ENCODE data around the gene CCT5.

The CCT5 gene

GRCh38 chr5:10288592-10289219 lies 38.6 kb downstream of the CCT5 start:
- TF ChIP-seq SIN3A (IDR thresholded peaks at IDR 0.05; ENCODE audit: borderline replicate concordance, insufficient read depth, low read length) (no peak), FOXP2 (optimal IDR thresholded peaks at IDR 0.05; ENCODE audit: borderline replicate concordance, extremely low read depth, extremely low read length, insufficient read depth) (no peak), TAF1 (IDR thresholded peaks at IDR 0.05; ENCODE audit: borderline replicate concordance, insufficient read depth, low read length) (no peak), POLR2AphosphoS5 (IDR thresholded peaks at IDR 0.05; ENCODE audit: low read depth, low read length) (no peak)
- TF ChIP-seq, protein P1, sequence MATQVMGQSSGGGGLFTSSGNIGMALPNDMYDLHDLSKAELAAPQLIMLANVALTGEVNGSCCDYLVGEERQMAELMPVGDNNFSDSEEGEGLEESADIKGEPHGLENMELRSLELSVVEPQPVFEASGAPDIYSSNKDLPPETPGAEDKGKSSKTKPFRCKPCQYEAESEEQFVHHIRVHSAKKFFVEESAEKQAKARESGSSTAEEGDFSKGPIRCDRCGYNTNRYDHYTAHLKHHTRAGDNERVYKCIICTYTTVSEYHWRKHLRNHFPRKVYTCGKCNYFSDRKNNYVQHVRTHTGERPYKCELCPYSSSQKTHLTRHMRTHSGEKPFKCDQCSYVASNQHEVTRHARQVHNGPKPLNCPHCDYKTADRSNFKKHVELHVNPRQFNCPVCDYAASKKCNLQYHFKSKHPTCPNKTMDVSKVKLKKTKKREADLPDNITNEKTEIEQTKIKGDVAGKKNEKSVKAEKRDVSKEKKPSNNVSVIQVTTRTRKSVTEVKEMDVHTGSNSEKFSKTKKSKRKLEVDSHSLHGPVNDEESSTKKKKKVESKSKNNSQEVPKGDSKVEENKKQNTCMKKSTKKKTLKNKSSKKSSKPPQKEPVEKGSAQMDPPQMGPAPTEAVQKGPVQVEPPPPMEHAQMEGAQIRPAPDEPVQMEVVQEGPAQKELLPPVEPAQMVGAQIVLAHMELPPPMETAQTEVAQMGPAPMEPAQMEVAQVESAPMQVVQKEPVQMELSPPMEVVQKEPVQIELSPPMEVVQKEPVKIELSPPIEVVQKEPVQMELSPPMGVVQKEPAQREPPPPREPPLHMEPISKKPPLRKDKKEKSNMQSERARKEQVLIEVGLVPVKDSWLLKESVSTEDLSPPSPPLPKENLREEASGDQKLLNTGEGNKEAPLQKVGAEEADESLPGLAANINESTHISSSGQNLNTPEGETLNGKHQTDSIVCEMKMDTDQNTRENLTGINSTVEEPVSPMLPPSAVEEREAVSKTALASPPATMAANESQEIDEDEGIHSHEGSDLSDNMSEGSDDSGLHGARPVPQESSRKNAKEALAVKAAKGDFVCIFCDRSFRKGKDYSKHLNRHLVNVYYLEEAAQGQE (IDR thresholded peaks at IDR 0.05; ENCODE audit: insufficient read depth in 1 of 2, low read depth in 2 of 2, low read length in 2 of 2), result no peak

GRCh38 chr5:10289353-10289752 lies 39.3 kb downstream of the CCT5 start:
- TF ChIP-seq SIN3A (IDR thresholded peaks at IDR 0.05; ENCODE audit: borderline replicate concordance, insufficient read depth, low read length), result no peak
- TF ChIP-seq, protein P1 (IDR thresholded peaks at IDR 0.05; ENCODE audit: insufficient read depth in 1 of 2, low read depth in 2 of 2, low read length in 2 of 2), result no peak
- no peak for TF ChIP-seq FOXP2 (optimal IDR thresholded peaks at IDR 0.05; ENCODE audit: borderline replicate concordance, extremely low read depth, extremely low read length, insufficient read depth)
- TF ChIP-seq POLR2AphosphoS5 (IDR thresholded peaks at IDR 0.05; ENCODE audit: low read depth, low read length), result no peak

DNA sequence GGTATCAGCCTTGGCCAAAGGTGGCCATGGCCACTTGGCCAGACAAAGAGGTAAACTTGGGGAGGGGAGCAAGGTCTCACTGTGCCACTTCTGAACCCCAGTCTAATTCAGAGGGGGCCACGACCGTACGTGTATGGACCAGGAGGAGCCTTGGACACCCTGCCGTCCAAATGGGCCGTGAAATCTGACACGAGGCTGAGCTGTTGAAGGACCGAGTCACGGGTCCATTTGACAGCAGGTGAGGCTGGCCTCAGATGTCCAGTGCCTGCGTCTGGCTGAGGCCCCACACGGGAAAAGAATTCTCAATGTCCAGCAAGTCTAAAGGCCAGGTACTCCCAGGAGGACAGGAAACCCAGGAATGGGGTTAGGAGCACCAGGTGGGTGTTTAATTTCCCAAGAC lies 39.9 kb downstream of the CCT5 start:
- TF ChIP-seq FOXP2 (optimal IDR thresholded peaks at IDR 0.05; ENCODE audit: borderline replicate concordance, extremely low read depth, extremely low read length, insufficient read depth), result no peak
- no peak for TF ChIP-seq TAF1 (IDR thresholded peaks at IDR 0.05; ENCODE audit: borderline replicate concordance, insufficient read depth, low read length)
- no peak for TF ChIP-seq SIN3A (IDR thresholded peaks at IDR 0.05; ENCODE audit: borderline replicate concordance, insufficient read depth, low read length)
- TF ChIP-seq POLR2AphosphoS5 (IDR thresholded peaks at IDR 0.05; ENCODE audit: low read depth, low read length), result no peak
- TF ChIP-seq, protein P1 (IDR thresholded peaks at IDR 0.05; ENCODE audit: insufficient read depth in 1 of 2, low read depth in 2 of 2, low read length in 2 of 2), result no peak

- no peak for TF ChIP-seq SIN3A (IDR thresholded peaks at IDR 0.05; ENCODE audit: borderline replicate concordance, insufficient read depth, low read length)
- TF ChIP-seq, protein P1 (IDR thresholded peaks at IDR 0.05; ENCODE audit: insufficient read depth in 1 of 2, low read depth in 2 of 2, low read length in 2 of 2), result no peak
Measured at GRCh38 chr5:10290438-10290837, 40.4 kb downstream of the CCT5 start.
